Measurements from ENCODE around the gene FGF18.
"Not testable (repeated sequence)": the region's sequence is repeated elsewhere in the genome, so short reads cannot be mapped to it uniquely, and the experiment has no call there.

The FGF18 gene

GRCh38 chr5:171400169-171400568 lies 19.3 kb upstream of the FGF18 start:
- TF ChIP-seq, protein P1, sequence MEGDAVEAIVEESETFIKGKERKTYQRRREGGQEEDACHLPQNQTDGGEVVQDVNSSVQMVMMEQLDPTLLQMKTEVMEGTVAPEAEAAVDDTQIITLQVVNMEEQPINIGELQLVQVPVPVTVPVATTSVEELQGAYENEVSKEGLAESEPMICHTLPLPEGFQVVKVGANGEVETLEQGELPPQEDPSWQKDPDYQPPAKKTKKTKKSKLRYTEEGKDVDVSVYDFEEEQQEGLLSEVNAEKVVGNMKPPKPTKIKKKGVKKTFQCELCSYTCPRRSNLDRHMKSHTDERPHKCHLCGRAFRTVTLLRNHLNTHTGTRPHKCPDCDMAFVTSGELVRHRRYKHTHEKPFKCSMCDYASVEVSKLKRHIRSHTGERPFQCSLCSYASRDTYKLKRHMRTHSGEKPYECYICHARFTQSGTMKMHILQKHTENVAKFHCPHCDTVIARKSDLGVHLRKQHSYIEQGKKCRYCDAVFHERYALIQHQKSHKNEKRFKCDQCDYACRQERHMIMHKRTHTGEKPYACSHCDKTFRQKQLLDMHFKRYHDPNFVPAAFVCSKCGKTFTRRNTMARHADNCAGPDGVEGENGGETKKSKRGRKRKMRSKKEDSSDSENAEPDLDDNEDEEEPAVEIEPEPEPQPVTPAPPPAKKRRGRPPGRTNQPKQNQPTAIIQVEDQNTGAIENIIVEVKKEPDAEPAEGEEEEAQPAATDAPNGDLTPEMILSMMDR (IDR thresholded peaks at IDR 0.05; ENCODE audit: low read depth, low read length) = no peak
- TF ChIP-seq EZH2phosphoT487 (IDR thresholded peaks at IDR 0.05; ENCODE audit: low read depth) = no peak
- no peak overlapping the region for H3K4me2 ChIP-seq (ENCODE audit: low read length)
- H4K20me1 ChIP-seq (ENCODE audit: insufficient read depth, low read length) = peaks cover 74% of the 10 kb centered on the region
- H3K79me2 ChIP-seq (ENCODE audit: low read length) = peaks cover 75% of the 10 kb centered on the region
- H3K9me3 ChIP-seq (ENCODE audit: insufficient read depth, low read length) = no peaks in the 10 kb centered on the region
- H3K4me1 ChIP-seq (ENCODE audit: low read length) = no peaks in the 10 kb centered on the region
- H3K9ac ChIP-seq (ENCODE audit: low read length) = no peak overlapping the region
- no peaks in the 10 kb centered on the region for H3K27me3 ChIP-seq (ENCODE audit: low read depth, low read length)
- H2AFZ ChIP-seq (ENCODE audit: low read depth, low read length) = no peak overlapping the region
- H3K4me3 ChIP-seq (ENCODE audit: low read length) = no peak overlapping the region
- H3K27ac ChIP-seq (ENCODE audit: low read length) = no peak overlapping the region
- peaks cover 66% of the 10 kb centered on the region for H3K36me3 ChIP-seq (replicated peaks; ENCODE audit: low read depth, low read length)

DNA sequence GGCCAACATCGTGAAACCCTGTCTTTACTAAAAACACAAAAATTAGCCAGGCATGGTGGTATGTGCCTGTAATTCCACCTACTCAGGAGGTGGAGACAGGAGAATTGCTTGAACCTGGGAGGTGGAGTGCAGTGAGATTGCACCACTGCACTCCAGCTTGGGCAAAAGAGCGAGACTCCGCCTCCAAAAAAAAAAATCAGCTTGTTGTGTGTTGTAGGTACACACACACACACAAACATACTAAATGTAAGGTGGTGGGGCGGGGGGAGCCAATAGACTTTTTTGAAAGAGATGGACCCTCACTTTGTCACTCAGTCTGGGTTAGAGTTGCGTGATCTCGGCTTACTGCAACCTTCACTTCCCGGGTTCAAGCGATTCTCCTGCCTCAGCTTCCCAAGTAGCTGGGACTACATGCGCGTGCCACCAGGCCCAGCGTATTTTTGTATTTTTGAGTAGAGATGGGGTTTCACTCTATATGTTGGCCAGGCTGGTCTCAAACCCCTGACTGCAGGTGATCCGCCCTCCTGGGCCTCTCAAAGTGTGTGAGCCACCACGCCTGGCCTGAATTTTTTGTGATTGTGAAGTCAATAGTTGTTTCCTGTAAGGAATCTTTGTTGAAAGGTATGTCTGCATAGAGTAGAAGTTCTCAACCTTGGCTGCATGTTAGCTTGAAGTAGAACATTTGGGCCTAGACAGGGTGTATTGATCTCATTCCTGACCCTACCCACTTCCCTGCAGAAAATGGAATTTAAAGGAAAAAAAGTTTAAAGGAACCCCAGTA lies 18.1 kb upstream of the FGF18 start:
- Histone ChIP-seq H3K4me2 (ENCODE audit: low read length) (no peak overlapping the region), H3K4me1 (ENCODE audit: low read length) (no peaks in the 10 kb centered on the region), H3K27ac (ENCODE audit: low read length) (no peak overlapping the region), H3K9ac (ENCODE audit: low read length) (no peak overlapping the region), H4K20me1 (ENCODE audit: insufficient read depth, low read length) (peaks cover 74% of the 10 kb centered on the region), H3K27me3 (ENCODE audit: low read depth, low read length) (no peaks in the 10 kb centered on the region), H3K79me2 (ENCODE audit: low read length) (peaks cover 75% of the 10 kb centered on the region), H2AFZ (ENCODE audit: low read depth, low read length) (no peak overlapping the region), H3K4me3 (ENCODE audit: low read length) (no peak overlapping the region), H3K36me3 (replicated peaks; ENCODE audit: low read depth, low read length) (peaks cover 68% of the 10 kb centered on the region), H3K9me3 (ENCODE audit: insufficient read depth, low read length) (no peaks in the 10 kb centered on the region)
- TF ChIP-seq, protein P1 (IDR thresholded peaks at IDR 0.05; ENCODE audit: low read depth, low read length) = no peak
- no peak for TF ChIP-seq EZH2phosphoT487 (IDR thresholded peaks at IDR 0.05; ENCODE audit: low read depth)

- peaks cover 74% of the 10 kb centered on the region for H4K20me1 ChIP-seq (ENCODE audit: insufficient read depth, low read length)
- not testable (repeated sequence) for H3K27me3 ChIP-seq (ENCODE audit: low read depth, low read length)
Measured at GRCh38 chr5:171402751-171403150, 16.7 kb upstream of the FGF18 start.

DNA sequence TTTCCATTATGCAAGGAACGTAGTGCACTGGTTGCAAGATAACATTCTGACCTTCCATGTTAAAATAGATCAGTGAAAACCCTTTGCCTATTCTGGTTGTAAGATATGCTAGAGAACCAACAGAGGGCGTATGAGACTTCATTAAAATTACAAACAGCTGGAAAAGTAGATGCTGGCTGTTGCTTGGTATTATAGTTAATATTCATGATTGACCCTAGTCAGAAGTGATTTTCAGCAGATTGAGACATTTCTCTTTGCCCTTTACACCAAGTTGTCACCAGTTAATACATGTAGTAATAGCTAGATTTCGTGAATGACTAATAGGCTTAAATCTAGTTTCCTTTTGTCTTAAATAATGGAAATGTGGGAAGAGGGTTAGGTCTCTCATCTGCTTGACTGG lies 13.8 kb upstream of the FGF18 start:
- peaks cover 71% of the 10 kb centered on the region for H4K20me1 ChIP-seq (ENCODE audit: insufficient read depth, low read length)
- no peak overlapping the region for H3K27ac ChIP-seq (ENCODE audit: low read length)
- H3K36me3 ChIP-seq (replicated peaks; ENCODE audit: low read depth, low read length) = peaks cover 57% of the 10 kb centered on the region

More at GRCh38 chr5:171402751-171403150, 16.7 kb upstream of the FGF18 start:
- peaks cover 65% of the 10 kb centered on the region for H3K36me3 ChIP-seq (replicated peaks; ENCODE audit: low read depth, low read length)
- H3K79me2 ChIP-seq (ENCODE audit: low read length) = peaks cover 75% of the 10 kb centered on the region
- H3K4me3 ChIP-seq (ENCODE audit: low read length); H3K9me3 ChIP-seq (ENCODE audit: insufficient read depth, low read length); H3K9ac ChIP-seq (ENCODE audit: low read length); H3K4me1 ChIP-seq (ENCODE audit: low read length); H3K4me2 ChIP-seq (ENCODE audit: low read length); H3K27ac ChIP-seq (ENCODE audit: low read length); H2AFZ ChIP-seq (ENCODE audit: low read depth, low read length): not testable (repeated sequence)

More for the DNA sequence above, 13.8 kb upstream of the FGF18 start:
- no peak overlapping the region for H3K4me3 ChIP-seq (ENCODE audit: low read length)
- H2AFZ ChIP-seq (ENCODE audit: low read depth, low read length) = no peak overlapping the region
- H3K4me2 ChIP-seq (ENCODE audit: low read length) = no peak overlapping the region
- no peaks in the 10 kb centered on the region for H3K4me1 ChIP-seq (ENCODE audit: low read length)
- H3K9me3 ChIP-seq (ENCODE audit: insufficient read depth, low read length) = no peaks in the 10 kb centered on the region
- H3K79me2 ChIP-seq (ENCODE audit: low read length) = peaks cover 70% of the 10 kb centered on the region
- H3K27me3 ChIP-seq (ENCODE audit: low read depth, low read length) = no peaks in the 10 kb centered on the region
- no peak overlapping the region for H3K9ac ChIP-seq (ENCODE audit: low read length)
- no peak for TF ChIP-seq EZH2phosphoT487 (IDR thresholded peaks at IDR 0.05; ENCODE audit: low read depth)
- TF ChIP-seq, protein P1 (IDR thresholded peaks at IDR 0.05; ENCODE audit: low read depth, low read length) = peak; percentile 51
